Esophagus muscularis mucosa (tissue), 4 donors: Measurements from ENCODE around the gene SH2D3C. TPM values are rescaled to one million over a fixed set of nuclear protein-coding genes. Genes with fewer than 3 reads are reported as not detected.

Source experiments
- DNase-seq: peaks from one replicate; pipeline ENCODE4 v3.0.0-alpha.2; 2017; ENCODE audit errors: extremely low spot score
- H3K27ac ChIP-seq, 4 donors: fragments of 200-600 bp; sonication (generic); replicated peaks in 1 of 4; 1 replicate in 3 of 4; 2 replicates in 1 of 4; pipeline ENCODE4 v1.5.1; 2016 to 2019; ENCODE audit warnings: mild to moderate bottlenecking in 1 of 4
- H3K27me3 ChIP-seq, 4 donors: fragments of 200-600 bp; sonication (generic); one replicate each; pipeline versions ENCODE4 v1.5.1 to v1.6.0; 2016 to 2019
- H3K36me3 ChIP-seq, 4 donors: fragments of 200-600 bp; sonication (generic); one replicate each; pipeline ENCODE4 v1.5.1; 2016 to 2019
- H3K4me1 ChIP-seq, 4 donors: fragments of 200-600 bp; sonication (generic); one replicate each; pipeline ENCODE4 v1.5.1; 2016 to 2019
- H3K4me3 ChIP-seq, 4 donors: fragments of 200-600 bp; sonication (generic); 1 replicate in 2 of 4; 2 replicates in 2 of 4; pipeline ENCODE4 v1.5.1; 2016 to 2019; ENCODE audit warnings: mild to moderate bottlenecking in 4 of 4, moderate library complexity in 1 of 4
- H3K9me3 ChIP-seq, 4 donors: fragments of 200-600 bp; sonication (generic); 1 replicate in 3 of 4; 2 replicates in 1 of 4; pipeline ENCODE4 v1.5.1; 2016 to 2019
- EP300 ChIP-seq: sonication (generic); formaldehyde crosslinking; IDR thresholded peaks from one replicate; pipeline ENCODE4 v1.6.1; 2017; ENCODE audit warnings: antibody characterized with exemption
- POLR2A ChIP-seq: fragments of 450-650 bp; IDR thresholded peaks from one replicate; pipeline ENCODE4 v1.6.1; 2017; ENCODE audit warnings: antibody characterized with exemption, moderate library complexity, mild to moderate bottlenecking, low read depth
- POLR2AphosphoS5 ChIP-seq, 2 donors: sonication (generic); formaldehyde crosslinking; IDR thresholded peaks; one replicate each; pipeline ENCODE4 v1.6.1; 2017; ENCODE audit warnings: antibody characterized with exemption in 2 of 2
- WGBS: methylation state at CpG from one replicate; pipeline ENCODE4 v1.1.5; 2018; 5-methylcytosine and 5-hydroxymethylcytosine counted together
- intact Hi-C: fragments of 100-400 bp; cut with DNase I; formaldehyde crosslinking; loops from one replicate; pipeline ENCODE4 v1.15.1; 2023
- total RNA-seq, 4 donors: library from RNA; depleted of rRNA; stranded (reverse); fragments of >200 nt; gene quantifications; one replicate each; pipeline versions ENCODE4 v1.1.0 to v1.2.1, GENCODE V29; 2016
- TF ChIP-seq, protein P1 (sequence below), 3 experiments: fragments of 200-600 bp in 2 of 3; fragments of 450-650 bp in 1 of 3; sonication (generic) in 2 of 3; IDR thresholded peaks; one replicate each; pipeline ENCODE4 v1.5.1; 2017 to 2019; ENCODE audit warnings: antibody characterized with exemption in 3 of 3, mild to moderate bottlenecking in 2 of 3, moderate library complexity in 1 of 3

Gene SH2D3C
- total RNA-seq, 4 donors from 2014 or later: 5.0 to 18.1 (median 14.3) TPM

GRCh38 chr9:127802576-127803443 is 24.3 kb upstream of the SH2D3C start, which contains the start of gene FPGS:
TSS of gene FPGS (plus strand) at chr9:127802882. CDS start at chr9:127802925, 43 bp downstream.
- intact Hi-C loops: loop anchor here (5.0 kb wide), 1 partner anchor 119 kb away; no protein-coding TSS in a partner anchor
- H3K4me1 ChIP-seq: peaks cover 20 to 41% (median 36%) of the 10 kb centered on the region in 4 donors
- DNase-seq: peak; percentile 97
- peaks cover 0 to 35% (median 22%) of the 10 kb centered on the region in 4 donors for H3K36me3 ChIP-seq
- WGBS: 1% methylated on average over 26 of the region's 83 CpGs
- TF ChIP-seq, protein P1, sequence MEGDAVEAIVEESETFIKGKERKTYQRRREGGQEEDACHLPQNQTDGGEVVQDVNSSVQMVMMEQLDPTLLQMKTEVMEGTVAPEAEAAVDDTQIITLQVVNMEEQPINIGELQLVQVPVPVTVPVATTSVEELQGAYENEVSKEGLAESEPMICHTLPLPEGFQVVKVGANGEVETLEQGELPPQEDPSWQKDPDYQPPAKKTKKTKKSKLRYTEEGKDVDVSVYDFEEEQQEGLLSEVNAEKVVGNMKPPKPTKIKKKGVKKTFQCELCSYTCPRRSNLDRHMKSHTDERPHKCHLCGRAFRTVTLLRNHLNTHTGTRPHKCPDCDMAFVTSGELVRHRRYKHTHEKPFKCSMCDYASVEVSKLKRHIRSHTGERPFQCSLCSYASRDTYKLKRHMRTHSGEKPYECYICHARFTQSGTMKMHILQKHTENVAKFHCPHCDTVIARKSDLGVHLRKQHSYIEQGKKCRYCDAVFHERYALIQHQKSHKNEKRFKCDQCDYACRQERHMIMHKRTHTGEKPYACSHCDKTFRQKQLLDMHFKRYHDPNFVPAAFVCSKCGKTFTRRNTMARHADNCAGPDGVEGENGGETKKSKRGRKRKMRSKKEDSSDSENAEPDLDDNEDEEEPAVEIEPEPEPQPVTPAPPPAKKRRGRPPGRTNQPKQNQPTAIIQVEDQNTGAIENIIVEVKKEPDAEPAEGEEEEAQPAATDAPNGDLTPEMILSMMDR (IDR thresholded peaks at IDR 0.05): no peak
- TF ChIP-seq POLR2AphosphoS5 (IDR thresholded peaks at IDR 0.05): peak; percentile 50 to 81
- TF ChIP-seq POLR2A: peak; percentile 53
- no peak for TF ChIP-seq EP300
- peak within 1 kb of the TSS; percentile 82 to 98 (median 94) for H3K27ac ChIP-seq
- no peaks in the 10 kb centered on the region for H3K9me3 ChIP-seq
- H3K4me3 ChIP-seq: peak within 1 kb of the TSS; percentile 64 to 85 (median 80)
- H3K27me3 ChIP-seq: no peaks in the 10 kb centered on the region

GRCh38 chr9:127801955-127802575 is 23.6 kb upstream of the SH2D3C start:
- H3K4me3 ChIP-seq: peak overlapping the region; percentile 64 to 85 (median 80)
- WGBS: 22% methylated on average over 8 of the region's 10 CpGs
- no peak for DNase-seq
- H3K9me3 ChIP-seq: no peaks in the 10 kb centered on the region
- H3K27me3 ChIP-seq: no peaks in the 10 kb centered on the region
- peaks cover 0 to 27% (median 15%) of the 10 kb centered on the region in 4 donors for H3K36me3 ChIP-seq
- peaks cover 20 to 44% (median 38%) of the 10 kb centered on the region in 4 donors for H3K4me1 ChIP-seq
- TF ChIP-seq, protein P1 (IDR thresholded peaks at IDR 0.05): peak in 2 of 3 experiments; percentile 8 to 27
- TF ChIP-seq POLR2AphosphoS5 (IDR thresholded peaks at IDR 0.05): peak in 1 of 2 donors; percentile 44
- no peak for TF ChIP-seq EP300
- no peak for TF ChIP-seq POLR2A
- H3K27ac ChIP-seq: peak overlapping the region; percentile 82 to 98 (median 94)
- intact Hi-C loops: loop anchor here (5.0 kb wide), 1 partner anchor 120 kb away; no protein-coding TSS in a partner anchor

DNA sequence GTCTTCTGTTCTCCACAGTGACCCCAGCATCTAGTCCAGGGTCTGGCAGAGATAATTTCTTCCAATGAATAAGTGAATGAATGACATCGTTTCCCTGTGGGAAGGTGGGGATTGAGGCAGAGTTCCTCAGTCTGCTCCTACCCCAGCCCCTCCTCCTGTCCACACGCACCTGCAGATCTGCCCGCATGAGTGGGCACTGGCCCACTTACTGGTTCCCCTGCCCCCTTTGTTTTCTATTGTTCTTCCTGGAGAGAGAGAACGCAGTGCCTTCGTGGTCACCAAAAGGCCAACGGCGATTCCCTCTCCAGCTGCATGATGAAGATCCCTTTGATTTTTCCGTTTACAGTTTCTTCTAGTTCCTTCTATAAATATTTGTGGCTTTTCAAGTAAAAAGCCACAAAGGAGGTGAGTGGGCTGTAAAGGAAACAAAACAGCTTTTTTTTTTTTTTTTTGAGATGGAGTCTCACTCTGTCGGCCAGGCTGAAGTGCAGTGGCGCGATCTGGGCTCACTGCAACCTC is 18.4 kb upstream of the SH2D3C start:
- TF ChIP-seq EP300 (no peak), POLR2AphosphoS5 (IDR thresholded peaks at IDR 0.05) (no peak), POLR2A (no peak)
- TF ChIP-seq, protein P1 (IDR thresholded peaks at IDR 0.05): no peak
- H3K27me3 ChIP-seq: no peaks in the 10 kb centered on the region
- H3K36me3 ChIP-seq: peaks cover 7 to 19% (median 15%) of the 10 kb centered on the region in 4 donors
- DNase-seq: no peak
- peak overlapping the region in 2 of 4 donors; percentile 20 to 31 for H3K27ac ChIP-seq
- no peaks in the 10 kb centered on the region for H3K9me3 ChIP-seq
- peaks cover 12 to 35% (median 27%) of the 10 kb centered on the region in 4 donors for H3K4me1 ChIP-seq
- WGBS: 46% methylated on average over 11 of the region's 11 CpGs
- no peak overlapping the region for H3K4me3 ChIP-seq
- intact Hi-C loops: no loop called here

DNA sequence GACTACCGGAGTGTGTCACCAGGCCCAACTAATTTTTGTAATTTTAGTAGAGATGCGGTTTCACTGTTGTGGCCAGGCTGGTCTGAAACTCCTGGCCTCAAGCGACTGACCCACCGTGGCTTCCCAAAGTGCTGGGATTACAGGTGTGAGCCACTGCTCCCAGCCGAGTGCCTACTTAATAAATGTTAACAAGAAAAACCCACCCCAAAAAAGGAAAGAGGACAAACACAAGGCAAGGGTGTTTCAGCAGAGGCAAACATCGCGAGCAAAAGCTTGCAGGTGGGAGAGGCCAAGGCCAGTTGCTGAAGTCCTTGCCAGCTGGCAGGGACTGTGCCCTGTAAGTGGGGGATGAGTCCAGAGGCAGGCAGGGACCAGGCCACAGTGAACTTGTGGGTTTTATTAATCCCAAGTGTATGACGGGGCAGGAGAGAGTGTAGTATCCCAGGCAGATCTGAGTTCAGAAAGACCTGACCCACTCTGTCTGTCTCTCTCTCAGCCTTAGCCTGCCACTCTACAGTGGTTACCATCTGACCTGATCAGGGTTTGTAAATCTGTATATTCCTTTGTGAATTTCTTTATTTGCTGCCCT is 17.9 kb upstream of the SH2D3C start:
- H3K27ac ChIP-seq: peak overlapping the region in 2 of 4 donors; percentile 20 to 31
- peaks cover 8 to 29% (median 23%) of the 10 kb centered on the region in 4 donors for H3K4me1 ChIP-seq
- no peak for DNase-seq
- peaks cover 13 to 25% (median 21%) of the 10 kb centered on the region in 4 donors for H3K36me3 ChIP-seq
- intact Hi-C loops: no loop called here
- 76% methylated on average over 6 of the region's 8 CpGs for WGBS
- no peaks in the 10 kb centered on the region for H3K9me3 ChIP-seq
- TF ChIP-seq POLR2A: no peak
- TF ChIP-seq, protein P1 (IDR thresholded peaks at IDR 0.05): no peak
- peak in 1 of 2 donors; percentile 41 for TF ChIP-seq POLR2AphosphoS5 (IDR thresholded peaks at IDR 0.05)
- TF ChIP-seq EP300: no peak
- H3K4me3 ChIP-seq: no peak overlapping the region
- no peaks in the 10 kb centered on the region for H3K27me3 ChIP-seq
